Thymus (tissue), 11 donors: ENCODE results near the gene PRKAG2. TPM values are rescaled to one million over a fixed set of nuclear protein-coding genes. Genes with fewer than 3 reads are reported as not detected.

ENCODE experiments used
- DNase-seq, 9 donors: peaks; one replicate each; pipeline ENCODE4 v3.0.0-alpha.2; 2013; ENCODE audit warnings: low spot score in 9 of 9, low read depth in 6 of 9, missing footprints in 1 of 9
- H3K27ac ChIP-seq, 2 donors: one replicate each; pipeline ENCODE4 v1.5.1; 2013; ENCODE audit warnings: control low read depth in 1 of 2, low read depth in 1 of 2, low read length in 1 of 2, mild to moderate bottlenecking in 1 of 2, moderate library complexity in 1 of 2
- H3K27me3 ChIP-seq, 2 donors: one replicate each; pipeline ENCODE4 v1.5.1; 2013; ENCODE audit warnings: low read length in 1 of 2; ENCODE audit not compliant: control insufficient read depth in 2 of 2, insufficient read depth in 1 of 2
- H3K36me3 ChIP-seq, 2 donors: one replicate each; pipeline ENCODE4 v1.5.1; 2013; ENCODE audit warnings: low read length in 1 of 2, mild to moderate bottlenecking in 1 of 2, moderate library complexity in 1 of 2; ENCODE audit not compliant: control insufficient read depth in 2 of 2, insufficient read depth in 2 of 2
- H3K4me1 ChIP-seq, 2 donors: one replicate each; pipeline ENCODE4 v1.5.1; 2013; ENCODE audit warnings: low read length in 2 of 2; ENCODE audit not compliant: control insufficient read depth in 2 of 2, insufficient read depth in 2 of 2
- H3K4me3 ChIP-seq, 2 donors: one replicate each; pipeline ENCODE4 v1.5.1; 2013; ENCODE audit warnings: low read length in 2 of 2, control low read depth in 1 of 2, mild to moderate bottlenecking in 1 of 2
- H3K9me3 ChIP-seq, 2 donors: one replicate each; pipeline ENCODE4 v1.5.1; 2013; ENCODE audit warnings: low read length in 1 of 2, mild to moderate bottlenecking in 1 of 2; ENCODE audit not compliant: control insufficient read depth in 2 of 2, insufficient read depth in 1 of 2
- WGBS: extraction: QIAGEN DNeasy Blood & Tissue Kit; methylation state at CpG from one replicate; pipeline ENCODE4 v1.1.7; 2013; 5-methylcytosine and 5-hydroxymethylcytosine counted together
- polyA plus RNA-seq: library from polyadenylated mRNA; stranded (reverse); fragments of 200-250 nt; gene quantifications from one replicate; pipeline ENCODE4 v1.2.3, GENCODE V29; 2013
- total RNA-seq: library from RNA; stranded (reverse); fragments of 120-200 nt; gene quantifications from one replicate; pipeline ENCODE4 v1.2.4, GENCODE V29; 2013
- donor health status: healthy.

Gene PRKAG2
- total and polyA plus RNA-seq, 2 donors = 5.1 to 33.7 TPM

GRCh38 chr7:151896486-151896885 is 19.6 kb upstream of the PRKAG2 start:
- 85% methylated on average over 7 of the region's 7 CpGs for WGBS
- Histone ChIP-seq H3K4me3 (no peak overlapping the region), H3K27me3 (peaks cover 0 to 14% of the 10 kb centered on the region in 2 donors), H3K4me1 (peaks cover 0 to 9% of the 10 kb centered on the region in 2 donors), H3K27ac (no peak overlapping the region), H3K9me3 (no peaks in the 10 kb centered on the region), H3K36me3 (no peaks in the 10 kb centered on the region)
- no peak for DNase-seq

GRCh38 chr7:151896086-151896485 is 19.2 kb upstream of the PRKAG2 start:
- H3K4me1 ChIP-seq = peaks cover 0 to 9% of the 10 kb centered on the region in 2 donors

GRCh38 chr7:151895631-151896031 is 18.7 kb upstream of the PRKAG2 start:
- Histone ChIP-seq H3K4me1 (peaks cover 0 to 9% of the 10 kb centered on the region in 2 donors), H3K36me3 (no peaks in the 10 kb centered on the region), H3K4me3 (no peak overlapping the region), H3K9me3 (no peaks in the 10 kb centered on the region), H3K27ac (no peak overlapping the region), H3K27me3 (peaks cover 0 to 19% of the 10 kb centered on the region in 2 donors)
- no peak for DNase-seq
- WGBS = 94% methylated on average over 10 of the region's 10 CpGs

More at GRCh38 chr7:151896086-151896485, 19.2 kb upstream of the PRKAG2 start:
- Histone ChIP-seq H3K27me3 (peaks cover 0 to 18% of the 10 kb centered on the region in 2 donors), H3K4me3 (no peak overlapping the region), H3K9me3 (no peaks in the 10 kb centered on the region), H3K27ac (no peak overlapping the region), H3K36me3 (no peaks in the 10 kb centered on the region)
- no peak for DNase-seq
- 91% methylated on average over 4 of the region's 4 CpGs for WGBS

- no peak overlapping the region for H3K4me3 ChIP-seq
- 90% methylated on average over 21 of the region's 21 CpGs for WGBS
- H3K27ac ChIP-seq = no peak overlapping the region
- H3K9me3 ChIP-seq = no peaks in the 10 kb centered on the region
- H3K36me3 ChIP-seq = no peaks in the 10 kb centered on the region
- no peak for DNase-seq
- peaks cover 0 to 19% of the 10 kb centered on the region in 2 donors for H3K27me3 ChIP-seq
- H3K4me1 ChIP-seq = peaks cover 0 to 9% of the 10 kb centered on the region in 2 donors
Observed at GRCh38 chr7:151895008-151895630, 18.2 kb upstream of the PRKAG2 start.

GRCh38 chr7:151894111-151895007 is 17.4 kb upstream of the PRKAG2 start:
- H3K9me3 ChIP-seq = no peaks in the 10 kb centered on the region
- H3K27ac ChIP-seq = no peak overlapping the region
- peaks cover 0 to 9% of the 10 kb centered on the region in 2 donors for H3K4me1 ChIP-seq
- peaks cover 0 to 21% of the 10 kb centered on the region in 2 donors for H3K27me3 ChIP-seq
- H3K4me3 ChIP-seq = no peak overlapping the region
- DNase-seq = no peak
- 96% methylated on average over 39 of the region's 40 CpGs for WGBS
- no peaks in the 10 kb centered on the region for H3K36me3 ChIP-seq

- peaks cover 0 to 9% of the 10 kb centered on the region in 2 donors for H3K4me1 ChIP-seq
- WGBS = 89% methylated on average over 9 of the region's 9 CpGs
- no peaks in the 10 kb centered on the region for H3K36me3 ChIP-seq
- no peak for DNase-seq
- no peaks in the 10 kb centered on the region for H3K9me3 ChIP-seq
- H3K4me3 ChIP-seq = no peak overlapping the region
- H3K27ac ChIP-seq = no peak overlapping the region
- peaks cover 0 to 27% of the 10 kb centered on the region in 2 donors for H3K27me3 ChIP-seq
Observed at GRCh38 chr7:151893405-151893923, 16.5 kb upstream of the PRKAG2 start.

- H3K36me3 ChIP-seq = no peaks in the 10 kb centered on the region
- no peak overlapping the region for H3K4me3 ChIP-seq
- WGBS = 93% methylated on average over 9 of the region's 9 CpGs
- H3K27me3 ChIP-seq = peaks cover 0 to 23% of the 10 kb centered on the region in 2 donors
- H3K27ac ChIP-seq = no peak overlapping the region
- no peaks in the 10 kb centered on the region for H3K9me3 ChIP-seq
- no peak for DNase-seq
- peaks cover 0 to 6% of the 10 kb centered on the region in 2 donors for H3K4me1 ChIP-seq
Observed at GRCh38 chr7:151891753-151892152, 14.8 kb upstream of the PRKAG2 start.

GRCh38 chr7:151891182-151891581 is 14.3 kb upstream of the PRKAG2 start:
- Histone ChIP-seq H3K4me1 (peaks cover 0 to 6% of the 10 kb centered on the region in 2 donors), H3K27ac (no peak overlapping the region)
- WGBS = 93% methylated on average over 7 of the region's 7 CpGs

More at GRCh38 chr7:151891182-151891581, 14.3 kb upstream of the PRKAG2 start:
- H3K27me3 ChIP-seq = peaks cover 0 to 21% of the 10 kb centered on the region in 2 donors
- H3K36me3 ChIP-seq = no peaks in the 10 kb centered on the region
- DNase-seq = no peak
- no peak overlapping the region for H3K4me3 ChIP-seq
- H3K9me3 ChIP-seq = no peaks in the 10 kb centered on the region
